GM12878 (cell line): Measurements from ENCODE around the gene AQP3. TPM values are rescaled to one million over a fixed set of nuclear protein-coding genes. Genes with fewer than 3 reads are reported as not detected.

Experiments
- ATAC-seq: fragments of 200-7000 bp; cut with Tn5 transposase; 3 replicates; pipeline ENCODE4 v1.9.1; 2020; ENCODE audit warnings: mild to moderate bottlenecking, moderate library complexity
- BruUV-seq: library from RNA; stranded (reverse); fragments of 400-500 nt; replicated peaks from 2 replicates; lab custom pipeline; 2021; lab: Mats Ljungman, UMichigan
- CTCF ChIA-PET: fragments of 300-600 bp; sonication (Branson Sonifier 250); formaldehyde crosslinking; extraction: SDS; loops from one replicate; lab custom pipeline; 2021; ENCODE audit warnings: inconsistent platforms; lab: Yijun Ruan, JAX
- POLR2A ChIA-PET: fragments of 350-600 bp; formaldehyde crosslinking; extraction: SDS; loops from one replicate; lab custom pipeline; 2021; ENCODE audit warnings: inconsistent platforms; lab: Charles Lee
- RAD21 ChIA-PET: fragments of 300-600 bp; sonication (Branson Sonifier 250); formaldehyde crosslinking; loops from one replicate; lab custom pipeline; 2023; ENCODE audit warnings: antibody characterized with exemption; ENCODE audit not compliant: unreplicated experiment; lab: Charles Lee
- SMC1A ChIA-PET: fragments of 300-600 bp; sonication (Branson Sonifier 250); formaldehyde crosslinking; loops from one replicate; lab custom pipeline; 2023; ENCODE audit not compliant: unreplicated experiment, uncharacterized antibody; lab: Charles Lee
- DNase-seq: peaks from one replicate; pipeline ENCODE4 v3.0.0-alpha.2; 2011; ENCODE audit warnings: low read depth, low spot score
- FAIRE-seq: peaks from 3 replicates; lab custom pipeline; 2011; peaks lifted over from hg19 to GRCh38; lab: Jason Lieb, UNC
- H2AFZ ChIP-seq: 2 replicates; pipeline ENCODE4 v1.6.0; 2011; ENCODE audit warnings: low read depth, low read length, control low read depth; ENCODE audit not compliant: control insufficient read depth
- H3K27ac ChIP-seq: 2 replicates; pipeline ENCODE4 v1.5.1; 2011; ENCODE audit warnings: control low read depth; ENCODE audit not compliant: control insufficient read depth, insufficient read depth
- H3K27me3 ChIP-seq, 2 experiments: replicated peaks in 1 of 2; 2 replicates each; pipeline versions ENCODE4 v1.6.0 to v1.6.1; 2011; ENCODE audit warnings: low read length in 1 of 2; ENCODE audit not compliant: control insufficient read depth in 2 of 2, insufficient read depth in 2 of 2
- H3K36me3 ChIP-seq, 2 experiments: 2 replicates each; pipeline ENCODE4 v1.5.1; 2011; ENCODE audit warnings: low read length in 1 of 2; ENCODE audit not compliant: control insufficient read depth in 2 of 2, insufficient read depth in 2 of 2
- H3K4me1 ChIP-seq: 2 replicates; pipeline ENCODE4 v1.6.1; 2011; ENCODE audit warnings: mild to moderate bottlenecking, low read length, moderate library complexity, mixed read lengths; ENCODE audit not compliant: control insufficient read depth, insufficient read depth
- H3K4me2 ChIP-seq: 2 replicates; pipeline ENCODE4 v1.6.0; 2011; ENCODE audit warnings: control low read depth; ENCODE audit not compliant: control insufficient read depth, insufficient read depth
- H3K4me3 ChIP-seq: fragments of 200-600 bp; sonication (generic); 2 replicates; pipeline ENCODE4 v1.5.1; 2016
- H3K79me2 ChIP-seq: 2 replicates; pipeline ENCODE4 v1.6.0; 2011; ENCODE audit warnings: low read length; ENCODE audit not compliant: control insufficient read depth, insufficient read depth
- H3K9ac ChIP-seq: 2 replicates; pipeline ENCODE4 v1.8.0; 2011; ENCODE audit warnings: low read length, control low read depth, mixed read lengths; ENCODE audit not compliant: control insufficient read depth, insufficient read depth
- H3K9me3 ChIP-seq: replicated peaks from 3 replicates; pipeline ENCODE4 v1.5.1; 2011; ENCODE audit warnings: mild to moderate bottlenecking, low read length; ENCODE audit not compliant: control insufficient read depth, insufficient read depth
- H4K20me1 ChIP-seq: 2 replicates; pipeline ENCODE4 v1.6.0; 2011; ENCODE audit not compliant: control insufficient read depth, insufficient read depth
- BHLHE40 ChIP-seq, 2 experiments: fragments of 450-650 bp in 1 of 2; IDR thresholded peaks; 2 replicates each; pipeline ENCODE4 v1.6.1; 2011 to 2017; ENCODE audit warnings: low read depth in 2 of 2, borderline replicate concordance in 1 of 2, improper control_type of control experiment in 1 of 2, low read length in 1 of 2, mild to moderate bottlenecking in 1 of 2
- HDAC2 ChIP-seq: fragments of 200-600 bp; sonication (generic); IDR thresholded peaks from 2 replicates; pipeline ENCODE4 v1.6.1; 2017
- WGBS: methylation state at CpG from one replicate; pipeline ENCODE4 v1.1.6; 2016; ENCODE audit warnings: low lambda C conversion rate; ENCODE audit not compliant: insufficient replicate concordance, insufficient coverage; ENCODE audit errors: missing lambda C conversion rate; 5-methylcytosine and 5-hydroxymethylcytosine counted together
- in situ Hi-C: fragments of 300-500 bp; cut with MboI; formaldehyde crosslinking; loops from 9 replicates; pipeline ENCODE4 v1.14.3; 2018; ENCODE audit warnings: mixed read lengths
- intact Hi-C: fragments of 100-400 bp; cut with micrococcal nuclease; formaldehyde crosslinking; loops from one replicate; pipeline ENCODE4 v1.14.2; 2022; ENCODE audit not compliant: unreplicated experiment
- polyA plus RNA-seq, 11 experiments: library from polyadenylated mRNA; depleted of rRNA in 4 of 11; unstranded in 6 of 11; stranded (reverse) in 5 of 11; fragments of >200 nt; fragmentation: Nextera tagmentation in 4 of 11; fragmentation: Illumina TruSeq in 1 of 11; extraction: Ambion mirVana in 4 of 11; extraction: Trizol in 1 of 11; gene quantifications; 1 replicate in 1 of 11; 2 replicates in 10 of 11; pipeline versions ENCODE4 v1.2.1 to v1.2.3, GENCODE V29; 2011 to 2016; ENCODE audit warnings: inconsistent platforms in 2 of 11, missing spikeins in 2 of 11, low read depth in 1 of 11
- total RNA-seq, 4 experiments: library from RNA; depleted of rRNA in 3 of 4; stranded (reverse); fragments of >200 nt in 3 of 4; fragmentation: Illumina TruSeq in 1 of 4; extraction: Trizol in 1 of 4; gene quantifications; 2 replicates each; pipeline versions ENCODE4 v1.2.1 to v1.2.3, GENCODE V29; 2013 to 2021

Gene AQP3
- total and polyA plus RNA-seq, 10 of the 15 experiments (the other 5 are each of a cell fraction or from before 2014, with no cell fraction given) = 0.60 to 11.8 (median 4.5) TPM

- no peaks in the 10 kb centered on the region for H3K9me3 ChIP-seq
- no peak overlapping the region for H3K9ac ChIP-seq
- DNase-seq (no peak), FAIRE-seq (peak; percentile 59), ATAC-seq (no peak; the same call in 2 of the 3 replicates)
- in situ Hi-C loops = no loop called here
- RAD21 ChIA-PET = interaction anchor here (1.2 to 2.1 kb wide), 4 partner anchors 26 to 160 kb away, joined by 4 to 10 read pairs (median 6); partner anchors contain the start of gene NOL6
- H2AFZ ChIP-seq = peak overlapping the region; percentile 38; the same call in 1 of the 2 replicates
- peak overlapping the region; percentile 40; the same call in 1 of the 2 replicates for H3K4me3 ChIP-seq
- no peak overlapping the region for H3K27ac ChIP-seq
- peaks cover 36% of the 10 kb centered on the region for H3K4me1 ChIP-seq
- BruUV-seq = no TSS peak
- WGBS = 33% methylated on average over 19 of the region's 20 CpGs
- H3K27me3 ChIP-seq = 0 out of 4 replicates have a peak, but pooled peaks cover 0 to 1% of the 10 kb centered on the region in 2 experiments
- SMC1A ChIA-PET = interaction anchor here (0.6 to 2.5 kb wide), 5 partner anchors 11 to 157 kb away, joined by 3 to 7 read pairs (median 3); partner anchors contain the start of gene NOL6
- intact Hi-C loops = no loop called here
- POLR2A ChIA-PET = interaction anchor here (1.1 kb wide), 1 partner anchor 25 kb away, joined by 6 read pairs; the partner anchor contains the start of gene NOL6
- no peaks in the 10 kb centered on the region for H3K79me2 ChIP-seq
- TF ChIP-seq BHLHE40 (IDR thresholded peaks at IDR 0.05; ENCODE audit: borderline replicate concordance in 1 of 2, low read depth in 2 of 2, low read length in 1 of 2) (peak in 1 of 2 experiments; percentile 8; a peak in 1 of 4 replicates), HDAC2 (no peak)
- H3K4me2 ChIP-seq = peak overlapping the region; percentile 82
- no peaks in the 10 kb centered on the region for H3K36me3 ChIP-seq
- no peaks in the 10 kb centered on the region for H4K20me1 ChIP-seq
- CTCF ChIA-PET = interaction anchor here (0.8 to 8.9 kb wide), 10 partner anchors 11 to 179 kb away, joined by 3 to 113 read pairs (median 8); partner anchors contain the start of genes AQP7 and NOL6
Observed at GRCh38 chr9:33447799-33448553, 583 bp upstream of the AQP3 start.
